Activated T-cell treated with anti-CD3 and anti-CD28 coated beads for 1 hour (primary cell): ENCODE data around the gene MTUS2.
"Not testable (repeated sequence)": the region's sequence is repeated elsewhere in the genome, so short reads cannot be mapped to it uniquely, and the experiment has no call there.

Experiments used
- DNase-seq: peaks from one replicate; pipeline ENCODE4 v3.0.0-alpha.2; 2020; ENCODE audit warnings: low read depth

The MTUS2 gene

GRCh38 chr13:29319451-29319850 is 499.3 kb downstream of the MTUS2 start:
- no peak for DNase-seq

- no peak for DNase-seq
These were observed 503.8 kb downstream of the MTUS2 start for GRCh38 chr13:29323954-29324353.

- no peak for DNase-seq
These were observed 504.5 kb downstream of the MTUS2 start for GRCh38 chr13:29324601-29325000.

DNA sequence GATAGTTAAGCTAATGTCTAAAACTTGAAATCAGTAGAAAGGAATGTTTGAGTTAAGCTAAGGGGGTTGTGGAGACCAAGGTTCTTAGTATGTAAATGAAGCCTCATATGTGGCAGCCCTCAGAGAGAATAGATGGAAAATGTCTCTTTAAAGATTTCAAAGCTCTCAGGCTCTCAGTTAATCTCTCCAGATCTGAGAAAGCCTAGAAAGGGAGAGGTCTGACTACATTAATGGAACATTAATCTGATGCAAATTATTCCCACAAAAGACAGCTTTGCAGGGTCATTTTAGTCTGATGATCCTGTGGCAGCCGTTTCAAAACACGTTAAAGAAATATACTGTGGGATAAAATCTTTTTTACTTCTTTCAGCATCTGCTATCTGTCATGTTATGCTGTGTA is 508.4 kb downstream of the MTUS2 start:
- no peak for DNase-seq

DNA sequence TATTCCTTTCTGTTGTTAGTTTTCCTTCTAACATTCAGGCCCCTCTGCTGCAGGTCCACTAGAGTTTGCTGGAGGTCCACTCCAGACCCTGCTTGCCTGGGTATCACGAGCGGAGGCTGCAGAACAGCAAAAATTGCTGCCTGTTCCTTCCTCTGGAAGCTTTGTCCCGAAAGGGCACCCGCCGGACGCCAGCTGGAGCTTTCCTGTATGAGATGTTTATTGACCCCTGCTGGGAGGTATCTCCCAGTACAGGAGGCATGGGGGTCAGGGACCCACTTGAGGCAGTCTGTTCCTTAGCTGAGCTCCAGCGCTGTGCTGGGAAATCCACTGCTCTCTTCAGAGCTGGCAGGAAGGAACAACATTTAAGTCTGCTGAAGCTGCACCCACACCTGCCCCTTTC is 516.2 kb downstream of the MTUS2 start:
- no peak for DNase-seq

GRCh38 chr13:29339386-29340272 is 519.5 kb downstream of the MTUS2 start:
- no peak for DNase-seq

GRCh38 chr13:29345860-29346582 is 525.9 kb downstream of the MTUS2 start:
- DNase-seq = not testable (repeated sequence)

- DNase-seq = no peak
These were observed 534.9 kb downstream of the MTUS2 start for GRCh38 chr13:29355029-29355428.

GRCh38 chr13:29359181-29359580 is 539.0 kb downstream of the MTUS2 start:
- no peak for DNase-seq

DNA sequence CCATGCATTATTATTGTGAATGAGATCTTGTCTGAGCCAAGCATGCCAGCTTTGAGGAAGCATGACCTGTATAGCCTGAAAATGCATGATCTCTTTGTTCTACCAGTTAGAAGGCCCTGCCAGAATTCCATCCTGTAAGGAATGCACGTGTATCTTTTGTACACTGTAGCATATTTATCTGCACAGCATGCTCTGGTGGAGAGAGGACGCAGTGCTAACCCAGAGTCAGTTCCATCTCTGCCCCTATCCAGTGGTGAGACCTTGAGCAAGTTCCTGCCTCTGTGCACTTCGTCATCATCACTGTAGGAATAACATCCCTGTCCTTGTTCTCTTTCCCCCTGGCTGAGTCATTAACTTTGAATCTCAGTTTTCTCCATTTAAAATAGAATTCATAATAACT is 541.6 kb downstream of the MTUS2 start:
- DNase-seq = no peak

DNA sequence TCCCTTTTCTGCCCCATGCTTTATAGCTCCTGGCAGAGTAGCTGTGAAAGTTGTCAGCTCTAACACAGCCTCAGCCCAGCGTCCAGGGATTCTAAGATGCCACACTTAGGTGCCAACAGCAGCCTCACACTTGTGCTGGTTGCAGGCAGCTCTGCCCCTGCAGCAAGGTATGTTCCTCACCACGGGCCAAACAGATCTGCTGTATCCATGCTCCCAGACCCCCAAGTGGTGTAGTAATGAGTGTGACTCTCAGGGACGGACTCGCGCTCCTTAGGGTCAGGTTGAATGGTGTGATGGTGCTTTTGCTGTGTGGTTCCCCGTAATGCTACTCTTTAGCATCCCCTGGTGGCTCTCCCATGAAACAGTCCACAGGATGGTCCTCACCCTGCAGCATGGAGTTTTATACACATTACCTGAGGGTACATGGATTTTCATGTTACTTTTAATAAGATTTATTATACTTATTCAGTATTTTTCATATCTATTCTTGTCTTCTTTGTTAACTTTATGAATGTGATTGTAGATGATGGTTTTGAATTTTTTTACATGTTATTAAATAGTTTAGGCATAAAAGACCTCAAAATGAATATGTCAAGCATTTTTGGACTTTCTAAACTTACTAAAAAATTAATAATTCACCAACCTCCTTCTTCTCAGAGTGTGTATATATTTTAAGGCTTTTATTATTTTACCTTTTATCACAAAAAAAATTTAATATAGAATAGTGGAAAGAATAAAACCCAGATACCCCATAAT is 542.9 kb downstream of the MTUS2 start:
- DNase-seq = no peak

- DNase-seq = no peak
These were observed 549.1 kb downstream of the MTUS2 start for GRCh38 chr13:29369060-29369743.

GRCh38 chr13:29379281-29379680 is 559.1 kb downstream of the MTUS2 start:
- DNase-seq = no peak

GRCh38 chr13:29379865-29380264 is 559.7 kb downstream of the MTUS2 start:
- no peak for DNase-seq

- DNase-seq = no peak
These were observed 561.9 kb downstream of the MTUS2 start for GRCh38 chr13:29382021-29382420.

DNA sequence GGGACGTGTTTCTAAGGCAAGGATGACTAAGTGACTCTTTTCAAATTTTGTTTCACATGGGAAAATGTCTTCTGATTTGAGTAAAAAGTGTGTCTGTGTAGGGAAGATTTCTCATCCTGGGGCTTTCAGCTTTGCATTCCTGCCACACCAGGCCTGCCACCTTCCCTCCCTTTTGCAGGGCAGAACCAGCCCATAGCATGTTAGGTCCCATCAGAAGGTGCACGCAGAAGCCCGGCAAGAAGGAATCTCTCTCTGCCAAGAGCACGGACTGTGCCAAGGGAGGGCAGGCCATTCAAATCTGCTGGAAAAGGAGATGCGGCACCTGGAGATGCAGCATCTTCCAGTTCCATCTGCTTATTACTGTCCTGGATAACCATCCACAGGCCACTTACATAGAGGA is 563.3 kb downstream of the MTUS2 start:
- no peak for DNase-seq

DNA sequence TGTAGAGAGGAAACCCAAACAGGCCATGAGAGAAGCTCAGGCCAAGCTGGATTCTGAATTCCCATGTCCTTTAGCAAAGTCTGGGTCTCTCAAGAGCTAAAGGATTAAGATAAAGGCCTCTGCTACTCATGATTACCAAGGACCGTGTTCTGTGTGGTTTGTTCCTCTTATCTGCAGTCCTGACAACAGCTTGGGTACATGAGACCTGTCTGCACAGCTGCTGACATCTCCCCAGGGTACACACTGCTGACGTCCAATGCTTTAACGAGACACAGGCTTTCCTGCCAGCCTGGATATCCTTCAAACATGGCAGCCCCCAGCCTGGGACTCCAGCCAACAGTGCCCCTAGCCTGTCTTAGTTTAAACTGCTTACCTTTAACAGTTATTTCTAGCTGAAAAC is 564.3 kb downstream of the MTUS2 start:
- DNase-seq = no peak

- DNase-seq = no peak
These were observed 564.7 kb downstream of the MTUS2 start for GRCh38 chr13:29384871-29385270.

GRCh38 chr13:29386246-29386645 is 566.1 kb downstream of the MTUS2 start:
- no peak for DNase-seq

- DNase-seq = not testable (repeated sequence)
These were observed 570.5 kb downstream of the MTUS2 start for GRCh38 chr13:29390598-29390997.

- DNase-seq = no peak
These were observed 576.3 kb downstream of the MTUS2 start for GRCh38 chr13:29396446-29396845.

- DNase-seq = no peak
These were observed 577.1 kb downstream of the MTUS2 start for GRCh38 chr13:29397265-29397664.
